ENCODE data around the gene TIMM17A.
"Not testable (repeated sequence)": the region's sequence is repeated elsewhere in the genome, so short reads cannot be mapped to it uniquely, and the experiment has no call there.

The TIMM17A gene

DNA sequence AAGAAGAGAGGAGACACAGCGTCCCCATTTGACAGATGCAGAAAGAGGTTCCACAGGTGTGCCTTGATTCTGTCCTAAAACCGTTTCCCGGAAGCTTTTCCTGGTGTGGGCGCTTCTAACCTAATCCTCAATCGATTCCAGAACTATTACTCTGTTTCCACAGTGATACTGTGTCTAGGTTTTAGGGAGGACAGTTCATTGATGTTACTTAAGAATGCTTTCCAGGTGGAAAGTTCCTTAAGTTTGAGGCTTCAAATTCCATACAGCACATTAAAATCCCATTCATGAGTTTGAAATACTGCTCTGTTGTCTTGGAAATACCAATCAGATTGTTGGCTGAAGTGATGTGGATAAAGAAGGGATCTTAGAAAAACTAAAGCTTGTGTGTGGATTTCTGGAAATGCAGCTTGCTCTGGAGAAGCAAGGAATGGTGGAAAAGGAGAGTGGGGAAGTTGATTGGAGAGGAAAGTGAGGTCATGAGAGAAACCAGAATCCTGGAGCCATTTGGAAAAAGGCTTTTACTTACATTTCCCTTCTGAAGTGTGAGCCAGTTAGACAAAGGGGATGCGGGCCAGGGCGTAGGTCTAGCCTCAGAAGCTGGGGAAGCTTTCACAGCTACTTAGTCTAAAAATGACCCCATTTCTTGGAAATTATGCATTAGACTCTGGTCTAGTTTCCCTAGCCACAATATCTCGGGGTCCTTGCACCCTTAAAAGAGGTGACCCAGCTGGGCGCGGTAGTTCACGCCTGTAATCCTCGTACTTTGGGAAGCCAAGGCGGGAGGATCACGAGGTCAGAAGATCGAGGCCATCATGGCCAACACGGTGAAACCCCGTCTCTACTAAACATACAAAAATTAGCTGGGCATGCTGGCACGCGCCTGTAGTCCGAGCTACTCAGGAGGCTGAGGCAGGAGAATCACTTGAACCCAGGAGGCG lies 61.8 kb downstream of the TIMM17A start:
- no peak for DNase-seq

DNA sequence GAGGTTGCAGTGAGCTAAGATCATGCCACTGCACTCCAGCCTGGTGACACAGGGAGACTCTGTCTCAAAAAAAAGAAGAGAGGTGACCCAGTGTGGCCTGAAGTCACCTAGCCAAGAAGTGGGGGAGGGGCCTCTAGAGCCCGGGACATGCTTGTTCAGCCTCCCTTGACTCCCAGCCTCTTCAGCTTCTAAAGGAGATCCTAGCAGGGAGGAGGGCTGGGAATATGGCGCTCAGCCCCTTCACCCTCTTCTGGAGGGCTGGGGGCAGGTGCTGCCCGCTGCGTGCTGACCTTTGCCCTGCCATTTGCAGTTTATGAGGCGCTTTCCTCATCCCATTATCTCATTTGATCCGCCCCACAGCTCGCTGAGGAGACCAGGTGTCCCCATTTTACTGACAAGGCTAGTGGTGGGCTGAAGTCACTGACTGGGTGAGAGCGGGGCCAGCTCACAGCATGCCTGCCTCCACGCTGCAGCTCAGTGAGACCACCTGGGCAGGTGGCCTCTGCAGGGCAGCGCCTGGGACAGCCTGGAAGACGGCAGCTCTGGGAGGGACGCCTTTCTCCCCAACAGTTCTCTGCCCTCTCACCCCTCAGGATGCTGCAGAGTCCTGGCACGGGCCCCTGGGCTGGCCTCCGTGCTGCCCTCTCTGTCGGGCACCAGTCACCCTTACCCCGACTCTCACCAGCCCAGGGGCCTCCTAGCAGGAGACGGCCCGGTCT lies 62.6 kb downstream of the TIMM17A start:
- DNase-seq: peak; percentile 63

DNA sequence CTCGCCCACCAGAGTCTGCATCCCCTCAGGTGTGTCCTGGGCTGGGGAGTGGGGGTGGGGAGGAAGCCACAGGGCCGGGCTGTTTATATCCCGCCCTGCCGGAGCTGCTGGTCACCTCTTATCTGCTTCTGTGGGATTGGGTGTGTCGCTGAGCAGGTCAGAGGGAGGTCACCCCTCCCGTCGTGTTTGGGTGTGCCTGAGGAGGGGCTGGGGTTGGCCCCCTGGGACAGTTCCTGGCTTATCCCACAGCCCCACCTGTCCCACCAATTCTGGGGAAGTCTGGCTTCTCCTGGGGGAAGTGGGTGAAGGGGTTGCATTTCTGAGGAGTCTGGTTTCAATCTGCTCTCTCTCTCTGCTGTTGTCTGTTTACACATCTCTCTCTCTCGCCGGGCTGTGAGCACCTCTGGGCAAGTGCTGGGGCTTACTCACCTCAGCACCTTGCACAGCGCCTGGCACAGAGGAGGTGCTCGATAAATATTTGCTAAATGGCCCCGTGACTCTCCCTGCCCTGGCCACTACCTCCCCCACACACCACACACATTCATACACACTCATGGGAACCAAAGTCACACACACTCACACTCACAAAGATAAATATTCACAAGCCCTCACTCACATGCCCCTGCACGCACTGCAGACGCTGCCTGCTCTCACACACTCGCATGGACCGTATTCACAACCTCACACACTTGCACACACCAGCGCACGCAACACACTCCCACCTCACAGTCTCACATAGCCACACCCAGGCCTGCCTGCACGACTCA lies 63.3 kb downstream of the TIMM17A start:
- peak; percentile 58 for DNase-seq

GRCh38 chr1:202019235-202019558 lies 63.9 kb downstream of the TIMM17A start:
- not testable (repeated sequence) for DNase-seq

Measured in NCI-H82 (cell line).